VCaP (cell line): ENCODE results near the gene MECP2.

Source experiments
- H3K27ac ChIP-seq: fragments of 450-650 bp; 2 replicates; pipeline ENCODE4 v1.5.1; 2017
- TF ChIP-seq, protein P1 (sequence below): fragments of 450-650 bp; conservative IDR thresholded peaks from 2 replicates; pipeline ENCODE4 v1.5.1; 2017; ENCODE audit warnings: mild to moderate bottlenecking, moderate library complexity

Gene MECP2

GRCh38 chrX:154115071-154115470 is 17.6 kb upstream of the MECP2 start:
- H3K27ac ChIP-seq = no peak overlapping the region
- TF ChIP-seq, protein P1, sequence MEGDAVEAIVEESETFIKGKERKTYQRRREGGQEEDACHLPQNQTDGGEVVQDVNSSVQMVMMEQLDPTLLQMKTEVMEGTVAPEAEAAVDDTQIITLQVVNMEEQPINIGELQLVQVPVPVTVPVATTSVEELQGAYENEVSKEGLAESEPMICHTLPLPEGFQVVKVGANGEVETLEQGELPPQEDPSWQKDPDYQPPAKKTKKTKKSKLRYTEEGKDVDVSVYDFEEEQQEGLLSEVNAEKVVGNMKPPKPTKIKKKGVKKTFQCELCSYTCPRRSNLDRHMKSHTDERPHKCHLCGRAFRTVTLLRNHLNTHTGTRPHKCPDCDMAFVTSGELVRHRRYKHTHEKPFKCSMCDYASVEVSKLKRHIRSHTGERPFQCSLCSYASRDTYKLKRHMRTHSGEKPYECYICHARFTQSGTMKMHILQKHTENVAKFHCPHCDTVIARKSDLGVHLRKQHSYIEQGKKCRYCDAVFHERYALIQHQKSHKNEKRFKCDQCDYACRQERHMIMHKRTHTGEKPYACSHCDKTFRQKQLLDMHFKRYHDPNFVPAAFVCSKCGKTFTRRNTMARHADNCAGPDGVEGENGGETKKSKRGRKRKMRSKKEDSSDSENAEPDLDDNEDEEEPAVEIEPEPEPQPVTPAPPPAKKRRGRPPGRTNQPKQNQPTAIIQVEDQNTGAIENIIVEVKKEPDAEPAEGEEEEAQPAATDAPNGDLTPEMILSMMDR = no peak

DNA sequence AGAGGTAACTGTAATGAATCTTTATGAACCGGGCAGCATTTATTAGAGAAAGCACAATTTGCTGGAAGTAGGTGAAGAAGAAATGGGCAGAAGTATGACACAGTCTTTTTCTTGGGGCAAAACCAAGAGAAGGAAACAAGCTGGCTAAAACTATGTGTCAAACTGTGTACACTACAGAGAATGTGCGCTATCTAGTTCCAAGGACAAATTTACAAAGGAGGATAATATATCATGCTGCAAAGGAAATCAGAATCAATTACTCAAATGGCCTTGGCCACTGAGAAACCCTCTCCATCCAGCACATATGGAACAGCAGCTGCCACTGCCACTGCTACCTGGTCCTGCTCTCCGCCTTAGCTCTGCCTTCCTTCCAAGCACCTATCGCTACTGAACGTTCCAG is 17.1 kb upstream of the MECP2 start:
- TF ChIP-seq, protein P1 = no peak

DNA sequence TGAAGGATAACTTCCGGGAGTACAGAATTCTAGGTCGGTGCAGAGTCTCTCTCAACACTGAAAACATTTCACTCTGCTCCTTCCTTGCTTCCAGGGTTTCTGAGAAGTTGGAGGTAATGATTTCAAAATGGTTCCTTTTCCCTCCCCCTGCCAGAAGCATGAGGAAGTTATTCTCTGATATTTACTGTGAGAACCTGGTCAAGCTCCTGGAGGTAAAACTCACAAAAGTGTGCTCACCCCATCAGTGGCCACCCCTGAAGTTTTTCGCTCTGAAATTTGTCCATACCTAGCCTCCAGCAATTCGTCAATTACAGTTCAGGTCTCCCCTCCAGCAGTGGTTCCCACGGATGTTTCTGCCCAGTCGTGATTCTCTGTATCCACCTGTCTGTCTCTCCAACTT is 16.2 kb upstream of the MECP2 start:
- TF ChIP-seq, protein P1 = no peak
- H3K27ac ChIP-seq = no peak overlapping the region

More for the DNA sequence above, 17.1 kb upstream of the MECP2 start:
- no peak overlapping the region for H3K27ac ChIP-seq

DNA sequence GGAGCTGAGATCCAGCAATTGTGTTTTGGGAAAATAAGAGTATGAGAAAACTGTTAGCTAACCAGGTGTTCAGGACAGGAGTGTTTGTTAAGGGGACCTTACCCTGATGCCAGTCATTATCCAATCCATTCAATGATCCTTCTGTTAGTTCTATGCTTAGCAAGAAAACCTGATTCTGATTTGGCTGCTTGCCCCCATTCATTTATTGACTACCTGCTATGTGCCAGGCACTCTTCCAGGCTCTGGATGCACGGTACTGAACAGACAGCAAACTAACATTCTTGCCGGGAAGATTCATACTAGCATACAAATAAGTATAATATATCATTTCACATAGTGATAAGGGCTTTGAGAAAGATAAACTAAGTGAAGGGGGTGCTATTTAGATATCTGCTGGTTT is 1.0 kb upstream of the MECP2 start:
- TF ChIP-seq, protein P1 = no peak
- H3K27ac ChIP-seq = peak overlapping the region; percentile 87

GRCh38 chrX:154097003-154097588 is 421 bp downstream of the MECP2 start:
- TF ChIP-seq, protein P1 = no peak
- peak overlapping the region; percentile 87 for H3K27ac ChIP-seq

DNA sequence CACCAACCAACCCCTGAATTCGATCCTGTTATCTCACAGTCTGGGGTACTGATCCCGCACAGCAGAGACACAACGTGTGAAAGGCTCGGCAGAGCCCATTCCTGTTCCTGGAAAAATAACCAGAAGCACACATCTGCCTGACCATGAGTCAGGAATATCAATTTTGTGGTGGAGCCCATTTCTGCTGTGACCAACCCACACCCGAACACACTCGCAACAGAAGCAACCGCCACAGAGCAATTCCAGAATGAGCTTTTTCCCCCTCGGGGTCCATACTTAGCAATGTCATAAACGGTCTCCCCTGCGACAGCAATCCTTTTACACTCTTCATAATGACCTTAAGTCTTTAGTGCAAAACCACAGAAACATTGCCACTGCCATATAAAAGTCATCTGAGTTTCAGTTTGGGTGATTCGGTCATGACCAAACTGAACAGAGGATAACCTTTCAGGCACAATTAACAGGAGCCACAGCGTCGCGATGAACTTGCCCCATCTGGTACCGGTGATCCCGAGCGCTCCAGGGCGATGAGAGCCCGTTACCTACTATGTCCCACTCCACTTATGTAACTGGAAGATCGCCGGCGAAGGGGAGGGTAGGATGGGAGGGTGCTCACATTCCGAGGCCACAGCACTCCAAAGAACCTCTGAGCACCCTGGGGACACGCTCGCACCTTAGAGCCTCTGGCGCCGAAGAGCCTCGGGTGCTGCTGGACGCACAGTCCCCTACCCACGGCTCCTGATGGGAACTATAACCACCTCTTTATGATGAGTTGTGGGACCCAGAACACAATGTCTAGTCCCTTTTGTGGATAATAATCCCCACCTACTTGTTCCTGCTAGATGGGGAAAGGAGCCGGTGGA is 1.1 kb downstream of the MECP2 start:
- peak overlapping the region; percentile 87 for H3K27ac ChIP-seq
- TF ChIP-seq, protein P1 = no peak

GRCh38 chrX:154094833-154095232 is 2.7 kb downstream of the MECP2 start:
- TF ChIP-seq, protein P1 = no peak
- H3K27ac ChIP-seq = no peak overlapping the region
